Activated CD4-positive, alpha-beta T cell treated with anti-CD3 and anti-CD28 coated beads, Interleukin-2, amount 50 U/mL, for 48 hours (primary cell): ENCODE measurements around the gene SEH1L.
A peak's percentile ranks its signal among the peaks of the same experiment; 100 is the strongest.
"Not testable (repeated sequence)": the region's sequence is repeated elsewhere in the genome, so short reads cannot be mapped to it uniquely, and the experiment has no call there.

Source experiments
- DNase-seq, 2 experiments: peaks; one replicate each; pipeline ENCODE4 v3.0.0-alpha.2; 2020

SEH1L gene

DNA sequence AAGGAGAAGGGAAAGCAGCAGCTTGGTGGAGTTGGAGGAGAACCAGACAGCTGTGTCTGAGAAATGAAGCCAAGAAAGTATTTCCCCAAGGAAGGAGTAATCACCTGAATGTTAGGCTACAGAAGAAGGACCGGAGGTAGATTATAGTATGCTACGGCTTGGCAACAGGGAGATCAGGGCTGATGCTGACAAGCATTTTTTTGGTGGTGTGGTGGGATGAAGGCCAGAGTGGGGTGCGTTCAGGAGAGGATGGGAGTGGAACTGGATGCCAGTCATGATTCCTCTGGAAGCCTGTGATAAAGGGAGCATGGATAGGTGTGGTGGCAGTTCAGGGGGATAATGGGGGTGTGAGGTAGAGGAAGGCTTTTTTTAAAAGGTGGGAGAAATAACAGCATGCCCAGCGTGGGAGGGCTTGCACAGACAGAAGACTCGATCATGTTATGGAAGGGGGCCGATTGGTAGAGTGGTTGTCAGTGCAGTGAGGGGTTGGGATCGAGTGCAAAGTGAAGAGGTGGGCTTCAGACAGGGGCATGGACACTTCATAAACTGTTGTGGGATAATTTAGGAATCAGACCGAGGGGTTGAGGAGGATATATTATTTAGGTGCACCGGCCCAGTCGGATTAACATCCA lies 49.0 kb downstream of the SEH1L start:
- no peak for DNase-seq

DNA sequence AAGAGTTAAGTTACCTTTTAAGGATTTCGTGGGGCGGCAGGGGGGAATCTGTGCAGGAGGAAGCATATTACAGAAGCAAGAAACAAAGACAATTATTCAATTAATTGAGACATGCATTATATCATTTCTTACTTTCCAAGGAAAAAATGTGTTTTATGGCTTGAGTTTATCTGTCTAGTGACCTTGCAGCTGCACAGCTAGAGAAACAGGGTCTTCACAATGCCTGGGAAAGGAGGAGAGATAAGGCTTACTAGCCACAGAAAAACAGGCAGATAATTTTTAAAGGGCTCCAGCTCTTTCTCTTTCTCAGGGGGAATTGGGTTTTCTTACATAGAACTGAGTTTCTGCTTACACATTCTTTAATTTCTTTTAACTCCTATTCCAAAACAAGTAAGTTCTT lies 49.5 kb downstream of the SEH1L start:
- DNase-seq, result not testable (repeated sequence)

DNA sequence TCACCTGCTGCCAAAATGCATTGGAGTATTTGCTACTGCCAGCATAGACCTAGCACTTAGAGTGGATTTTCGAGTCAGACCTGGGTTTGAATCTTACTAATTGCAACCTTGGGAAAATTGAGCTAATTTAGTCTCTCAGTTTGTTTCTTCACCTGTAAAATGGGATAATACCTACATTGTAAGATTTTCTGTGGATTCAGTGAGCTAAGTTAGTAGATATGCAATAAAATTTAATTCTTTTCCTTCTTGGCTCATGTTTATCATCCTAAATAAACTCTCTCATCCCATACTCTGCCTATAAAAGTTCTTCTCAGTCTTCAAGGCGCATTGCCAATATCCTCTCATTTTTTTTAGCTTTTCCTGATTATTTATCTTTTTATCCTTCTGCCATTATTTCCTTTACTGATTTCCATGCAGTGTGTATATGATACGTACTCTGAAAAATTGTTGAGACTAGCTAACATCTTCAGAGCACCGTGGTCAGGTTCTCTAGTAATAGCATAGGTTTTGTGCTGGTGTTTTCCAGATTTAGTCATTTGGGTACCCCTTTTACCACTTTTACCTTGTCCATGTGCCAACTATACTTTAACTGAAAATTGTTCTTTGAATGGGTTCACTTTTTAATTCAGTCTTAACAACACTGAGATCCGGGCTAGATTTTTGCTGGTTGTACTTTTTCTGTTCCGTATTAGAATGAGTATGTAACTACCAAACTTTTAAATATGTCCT lies 50.7 kb downstream of the SEH1L start:
- DNase-seq, result no peak

DNA sequence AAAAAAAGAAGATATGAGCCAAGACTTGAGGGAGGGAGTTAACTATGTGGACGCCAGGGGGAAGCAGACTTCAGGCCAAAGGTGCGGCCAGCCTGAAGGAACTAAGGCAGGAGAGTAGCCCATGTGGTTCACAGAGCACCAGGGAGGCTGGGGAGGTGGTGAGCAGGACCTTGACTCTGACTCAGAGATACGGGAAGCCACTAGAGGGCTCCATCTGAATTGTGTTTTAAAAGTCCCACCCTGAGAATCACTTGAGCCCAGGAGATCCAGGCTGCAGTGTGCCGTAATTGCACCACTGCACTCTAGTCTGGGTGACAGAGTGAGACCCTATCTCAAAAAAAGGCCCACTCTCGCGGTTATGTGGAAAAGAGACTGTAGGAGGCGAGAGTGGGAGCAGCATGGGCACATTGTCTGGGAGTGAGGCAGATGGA lies 55.7 kb downstream of the SEH1L start:
- DNase-seq, result peak in 1 of 2 experiments; percentile 35

DNA sequence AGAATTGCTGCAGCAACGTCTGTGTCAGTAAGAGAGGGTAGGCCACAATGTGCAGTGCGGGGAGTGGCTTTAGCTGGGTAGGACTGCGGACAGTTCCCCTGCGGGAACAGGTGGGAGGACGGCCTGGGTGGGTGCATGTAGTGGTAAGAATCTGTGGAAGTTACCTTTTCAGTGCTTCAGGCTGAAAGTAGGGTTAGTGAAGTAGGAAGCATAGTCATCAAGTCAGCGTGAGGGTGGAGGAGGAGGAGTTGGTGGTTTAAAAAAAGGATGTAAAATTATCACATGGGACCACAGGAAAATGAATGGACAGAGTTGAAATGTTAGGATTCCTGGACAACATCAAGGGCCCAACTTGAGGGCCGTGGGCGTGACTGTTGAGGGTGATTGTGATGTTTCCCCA lies 56.6 kb downstream of the SEH1L start:
- DNase-seq, result no peak

DNA sequence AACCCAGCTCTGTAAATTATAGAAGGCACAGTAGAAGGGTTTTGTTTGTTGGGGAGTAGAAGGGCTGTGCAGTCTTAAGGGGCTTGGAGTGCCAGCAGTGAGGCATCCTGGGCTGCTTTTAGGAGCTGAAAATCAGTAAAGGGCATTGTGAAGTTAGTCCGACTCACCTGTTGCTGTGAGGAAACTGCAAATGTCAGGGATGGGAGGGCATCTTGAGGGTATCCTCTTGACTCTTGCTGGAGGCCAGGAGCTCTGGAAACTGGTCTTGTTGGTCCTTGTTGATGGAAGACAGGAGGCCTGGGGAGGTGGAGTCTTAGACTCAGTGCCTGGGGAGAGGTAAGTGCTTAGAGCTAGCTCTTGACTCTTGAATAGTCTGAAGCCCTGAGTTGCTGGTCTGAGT lies 57.5 kb downstream of the SEH1L start:
- DNase-seq, result no peak

DNA sequence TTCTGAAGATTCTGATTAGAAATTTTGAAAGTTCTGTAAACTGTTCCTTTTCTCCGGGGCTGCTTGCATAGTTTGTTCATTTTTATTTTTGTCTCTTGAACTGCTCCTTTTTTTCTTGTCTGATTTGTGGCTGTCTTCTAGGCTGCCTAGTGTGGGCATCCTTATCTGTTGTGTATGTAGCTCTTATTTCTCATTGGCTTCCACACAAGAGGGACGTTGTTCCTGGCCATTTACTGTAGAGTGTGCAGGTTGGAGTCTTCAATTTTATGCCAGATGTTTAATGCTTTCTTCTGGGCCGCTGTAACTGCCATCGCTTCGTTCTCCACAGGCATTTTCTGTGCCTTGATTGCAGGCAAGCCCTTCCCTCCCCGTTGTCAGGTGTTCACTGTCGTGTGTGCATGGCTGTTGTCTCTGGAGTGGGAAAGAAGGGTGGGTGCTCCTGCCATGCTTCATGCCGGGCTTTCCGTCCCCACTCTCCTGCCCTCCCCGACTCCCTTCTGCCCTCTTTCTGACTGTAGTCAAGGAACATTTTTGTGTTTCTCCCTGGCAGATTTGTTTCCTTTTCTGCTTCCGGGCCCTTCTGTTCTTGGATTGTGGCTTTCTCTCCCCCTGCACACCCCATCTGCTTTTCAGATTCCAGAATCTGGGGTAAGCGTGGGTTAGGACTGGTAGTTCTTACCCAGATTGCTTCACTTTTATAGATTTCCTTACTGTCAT lies 58.9 kb downstream of the SEH1L start:
- no peak for DNase-seq

DNA sequence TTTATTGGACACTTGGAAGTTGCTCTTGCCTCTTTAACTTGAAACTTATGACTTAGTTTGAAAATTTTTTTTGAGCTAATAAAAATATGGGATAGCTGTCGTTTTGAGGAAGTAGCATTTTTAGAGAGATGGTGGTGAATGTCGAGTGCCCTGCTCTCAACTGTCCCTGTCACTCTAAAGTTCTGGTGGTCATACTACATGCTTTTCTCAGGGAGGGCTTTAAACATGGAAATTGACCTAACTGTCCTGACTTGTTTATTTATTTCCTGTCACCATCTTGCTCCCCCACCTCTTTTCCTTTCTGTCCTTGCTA lies 59.4 kb downstream of the SEH1L start:
- DNase-seq, result no peak

DNA sequence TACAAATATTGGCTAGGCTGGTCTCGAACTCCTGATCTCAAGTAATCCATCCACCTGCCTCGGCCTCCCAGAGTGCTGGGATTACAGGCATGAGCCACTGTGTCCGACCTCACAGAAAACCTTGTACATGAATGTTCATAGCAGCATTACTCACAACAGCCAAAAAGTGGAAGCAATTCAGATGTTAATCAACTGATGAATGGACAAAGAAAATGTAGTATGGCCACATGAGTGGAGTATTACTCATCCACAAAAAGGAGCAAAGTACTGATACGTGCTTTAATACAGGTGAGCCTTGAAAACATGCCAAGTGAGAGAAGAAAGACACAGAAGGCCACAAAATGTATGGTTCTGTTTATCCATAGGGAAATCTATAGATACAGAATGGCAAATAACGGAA lies 63.9 kb downstream of the SEH1L start:
- no peak for DNase-seq

DNA sequence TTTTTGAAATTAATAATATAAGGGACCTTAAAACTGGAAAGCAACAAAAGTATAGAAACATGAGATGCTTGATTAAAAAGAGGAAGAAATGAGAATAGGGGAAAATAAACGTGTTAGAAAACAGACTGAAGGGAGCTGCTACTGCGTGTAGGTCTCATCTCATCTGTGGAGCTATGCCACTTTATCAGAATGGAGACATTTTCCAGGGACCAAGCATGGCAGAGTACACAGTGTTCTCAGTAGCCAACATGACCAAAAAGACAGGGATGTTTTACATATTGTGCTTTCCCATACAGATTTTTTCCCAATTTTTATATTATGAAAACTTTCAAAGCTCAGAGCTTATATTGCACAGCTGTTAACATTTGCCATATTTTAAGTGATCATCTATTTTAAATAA lies 66.4 kb downstream of the SEH1L start:
- DNase-seq, result no peak

DNA sequence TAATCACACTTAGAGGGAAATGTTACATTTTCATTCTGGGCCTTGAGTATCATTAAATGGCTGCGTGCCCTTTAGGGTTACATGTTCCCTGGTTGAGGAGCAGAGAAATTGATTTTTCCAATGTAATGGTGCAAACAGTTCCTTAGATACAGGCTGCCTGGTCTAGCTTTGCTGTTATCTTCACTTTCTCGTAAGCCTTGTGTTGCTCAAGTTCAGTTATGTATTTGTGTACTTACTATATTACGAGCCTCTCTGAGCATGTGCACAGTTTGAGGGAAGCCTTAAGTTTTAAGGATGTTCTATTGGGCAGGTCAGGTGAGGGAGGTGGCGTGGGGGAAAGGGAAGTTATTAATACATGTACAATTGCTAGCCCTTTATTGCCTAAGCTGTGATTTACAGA lies 67.0 kb downstream of the SEH1L start:
- DNase-seq, result no peak

DNA sequence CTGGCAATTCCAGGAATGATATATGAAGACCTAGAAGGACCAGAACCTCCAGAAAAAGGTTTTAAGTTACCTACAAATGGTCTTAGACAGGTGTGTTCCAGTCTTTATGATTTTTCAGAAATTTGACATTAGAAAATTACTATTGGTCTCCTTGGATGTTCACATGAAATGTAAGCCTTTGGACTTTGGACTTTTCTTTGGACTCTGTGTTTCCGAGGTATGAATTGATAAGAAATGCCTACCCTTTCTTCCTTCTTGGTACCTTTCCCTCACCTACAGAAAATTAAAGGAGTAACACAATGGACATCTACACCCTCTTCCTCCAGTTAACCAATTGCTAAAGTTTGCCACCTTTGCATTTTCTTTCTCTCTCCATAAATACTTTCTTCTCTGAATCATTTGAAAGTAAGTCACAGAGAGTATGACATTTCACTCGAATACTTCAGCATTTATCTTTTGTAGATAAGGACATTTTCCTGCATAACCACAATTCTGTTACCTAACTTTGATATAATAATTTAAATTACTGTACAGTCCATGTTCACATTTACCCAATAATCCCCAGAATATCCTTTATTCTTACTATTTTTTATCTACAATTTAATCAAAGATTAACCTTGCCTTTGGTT lies 69.5 kb downstream of the SEH1L start:
- no peak for DNase-seq

DNA sequence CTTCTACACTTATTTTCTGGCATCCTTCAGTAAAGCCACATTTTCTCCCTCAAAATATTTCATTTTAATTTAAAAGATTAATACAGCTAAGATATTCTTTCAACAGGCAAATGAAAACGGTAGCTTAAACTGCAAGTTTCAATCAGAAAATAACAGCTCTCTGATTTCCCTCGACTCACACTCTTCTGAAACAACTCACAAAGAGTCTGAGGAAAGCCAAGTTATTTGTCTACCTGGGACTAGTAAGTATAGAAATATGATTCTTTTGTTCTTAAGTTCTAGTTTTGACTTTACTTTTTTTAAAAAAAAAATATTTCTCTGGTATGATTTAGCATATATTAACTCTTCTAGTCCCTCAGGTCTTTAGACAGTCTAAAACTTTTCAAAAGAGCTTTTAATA lies 70.6 kb downstream of the SEH1L start:
- no peak for DNase-seq

DNA sequence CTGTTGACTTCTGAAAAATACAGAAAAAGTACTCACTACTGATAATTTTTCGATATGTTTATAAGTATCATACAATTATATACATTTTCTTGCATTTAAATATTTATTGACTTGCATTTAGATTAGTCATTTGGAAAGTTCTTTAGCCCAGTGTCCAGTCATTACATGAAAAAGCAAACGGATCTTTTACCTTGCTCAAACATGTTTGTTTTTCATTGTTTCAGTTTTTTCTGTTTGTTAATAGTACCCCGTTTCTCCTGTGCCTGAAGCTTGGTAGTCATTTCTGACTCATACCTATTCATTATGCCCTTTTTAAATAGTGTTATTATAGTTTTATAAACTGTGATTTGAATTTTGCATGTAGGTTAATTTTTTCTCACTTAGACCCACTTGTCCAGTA lies 71.5 kb downstream of the SEH1L start:
- no peak for DNase-seq

DNA sequence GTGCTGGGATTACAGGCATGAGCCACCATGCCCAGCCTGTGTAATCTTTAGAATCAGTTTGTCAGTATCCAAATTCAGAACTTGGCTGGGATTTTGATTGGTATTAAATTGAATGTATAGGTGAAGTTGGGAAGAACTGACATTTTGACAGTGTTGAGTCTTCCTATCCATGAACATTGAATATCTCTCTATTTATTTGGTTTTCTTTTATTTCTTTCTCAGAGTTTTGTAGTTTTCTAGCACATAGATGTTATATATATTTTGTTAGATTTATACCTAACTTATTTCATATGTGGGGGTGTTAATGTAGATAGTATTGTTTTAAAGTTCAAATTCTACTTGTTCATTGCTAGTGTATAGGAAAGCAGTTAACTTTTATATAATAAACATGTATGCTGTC lies 74.8 kb downstream of the SEH1L start:
- no peak for DNase-seq

DNA sequence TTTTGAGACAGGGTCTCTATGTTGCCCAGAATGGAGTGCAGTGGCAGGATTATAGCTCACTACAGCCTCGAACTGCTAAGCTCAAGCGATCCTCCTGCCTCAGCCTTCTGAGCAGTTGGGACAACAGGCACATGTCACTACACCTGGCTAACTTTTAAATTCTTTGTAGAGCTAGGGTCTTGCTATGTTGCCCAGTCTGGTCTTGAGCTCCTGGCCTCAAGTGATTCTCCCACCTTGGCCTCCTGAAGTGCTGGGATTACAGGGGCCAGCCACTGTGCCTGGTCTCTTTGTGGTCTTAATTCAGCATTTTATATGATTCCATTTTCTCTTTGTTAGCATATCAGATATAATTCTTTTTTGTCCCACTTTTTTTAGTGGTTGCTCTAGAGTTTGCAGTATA lies 77.4 kb downstream of the SEH1L start:
- DNase-seq, result no peak

DNA sequence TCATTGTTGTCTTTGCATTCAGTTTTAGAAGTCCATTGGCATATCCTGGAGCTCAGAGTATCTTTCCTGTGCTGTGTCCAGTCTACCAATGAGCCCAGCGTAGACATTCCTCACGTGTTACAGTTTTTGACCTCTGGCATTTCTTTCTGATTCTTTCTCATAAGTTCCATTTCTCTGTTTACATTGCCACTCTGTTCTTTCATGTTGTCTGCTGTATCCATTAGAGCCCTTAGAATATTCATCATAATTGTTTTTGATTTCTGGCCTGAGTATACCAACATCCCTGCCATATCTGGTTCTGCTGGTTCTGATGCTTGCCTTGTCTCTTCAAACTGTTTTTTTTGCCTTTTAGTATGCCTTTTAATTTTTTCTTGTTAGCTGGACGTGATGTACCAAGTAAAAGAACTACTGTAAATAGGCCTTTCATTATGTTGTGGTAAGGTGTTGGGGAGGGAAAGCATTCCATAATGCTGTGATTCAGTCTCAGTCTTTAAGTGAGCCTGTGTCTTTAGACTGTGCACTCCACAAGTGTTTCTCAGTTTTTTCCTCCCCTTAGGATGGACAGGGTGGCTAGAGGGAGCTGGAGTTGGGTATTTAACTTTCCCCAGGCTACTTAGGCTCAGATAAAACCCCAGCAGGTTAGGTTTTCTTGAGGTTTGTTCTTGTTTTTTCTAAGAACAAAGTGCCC lies 78.9 kb downstream of the SEH1L start:
- no peak for DNase-seq

DNA sequence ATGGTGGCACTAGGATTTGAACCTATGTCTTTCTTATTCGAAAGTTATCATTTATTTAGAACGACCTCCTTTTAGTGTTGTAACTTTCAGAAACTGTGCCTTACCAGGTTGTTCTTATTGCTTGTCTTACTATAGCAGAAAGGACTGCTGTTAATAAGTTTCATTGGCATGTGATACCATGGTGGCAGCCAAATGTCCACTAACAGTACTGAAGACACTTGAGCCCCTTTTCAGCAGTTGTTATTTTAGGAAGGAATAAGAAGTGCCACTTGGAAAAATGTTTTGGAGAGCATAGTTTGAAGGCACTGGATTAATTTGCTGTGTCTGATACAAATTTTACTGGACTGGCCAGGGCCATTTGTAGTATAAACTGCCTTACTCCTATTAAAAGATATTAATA lies 81.1 kb downstream of the SEH1L start:
- no peak for DNase-seq

DNA sequence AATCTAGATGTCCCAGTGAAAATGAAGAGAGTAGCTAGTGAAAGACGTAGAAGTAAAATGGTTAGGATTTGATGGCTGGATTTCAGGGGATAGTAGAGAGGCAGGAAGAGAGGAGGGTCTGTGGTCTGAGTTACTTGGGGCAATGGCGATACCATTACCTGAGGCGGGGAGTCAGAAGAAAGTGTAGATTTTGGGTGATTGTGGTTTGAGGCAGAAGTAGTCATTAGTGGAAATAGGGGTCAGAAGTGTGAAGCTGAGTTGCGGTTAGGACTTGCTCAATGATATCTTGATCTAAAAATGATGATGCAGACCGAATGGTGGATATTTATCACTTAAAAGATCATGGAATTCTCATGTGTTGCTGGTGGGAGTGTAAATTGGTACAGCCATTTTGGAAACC lies 84.4 kb downstream of the SEH1L start:
- DNase-seq, result no peak

DNA sequence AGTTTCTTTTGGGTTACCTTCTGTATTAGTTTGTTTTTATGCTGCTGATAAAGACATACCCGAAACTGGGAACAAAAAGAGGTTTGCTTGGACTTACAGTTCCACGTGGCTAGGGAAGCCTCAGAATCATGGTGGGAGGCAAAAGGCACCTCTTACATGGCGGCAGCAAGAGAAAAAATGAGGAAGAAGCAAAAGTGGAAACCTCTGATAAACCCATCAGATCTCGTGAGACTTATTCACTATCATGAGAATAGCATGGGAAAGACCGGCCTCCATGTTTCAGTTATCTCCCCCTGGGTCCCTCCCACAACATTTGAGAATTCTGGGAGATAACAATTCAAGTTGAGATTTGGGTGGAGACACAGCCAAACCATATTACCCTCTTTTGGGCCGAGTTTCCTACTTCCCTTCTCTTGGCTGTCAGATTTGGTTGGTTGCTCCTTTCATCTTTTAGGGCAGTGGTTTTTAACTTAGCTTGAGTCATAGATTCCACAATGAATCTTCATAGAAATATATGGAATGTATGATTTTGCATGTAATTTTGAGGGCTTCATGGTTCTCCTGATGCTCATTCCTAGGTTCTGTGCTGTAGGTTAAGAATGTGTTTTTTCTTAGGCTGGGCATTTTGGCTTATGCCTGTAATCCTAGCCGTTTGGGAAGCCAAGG lies 87.6 kb downstream of the SEH1L start:
- DNase-seq, result no peak

DNA sequence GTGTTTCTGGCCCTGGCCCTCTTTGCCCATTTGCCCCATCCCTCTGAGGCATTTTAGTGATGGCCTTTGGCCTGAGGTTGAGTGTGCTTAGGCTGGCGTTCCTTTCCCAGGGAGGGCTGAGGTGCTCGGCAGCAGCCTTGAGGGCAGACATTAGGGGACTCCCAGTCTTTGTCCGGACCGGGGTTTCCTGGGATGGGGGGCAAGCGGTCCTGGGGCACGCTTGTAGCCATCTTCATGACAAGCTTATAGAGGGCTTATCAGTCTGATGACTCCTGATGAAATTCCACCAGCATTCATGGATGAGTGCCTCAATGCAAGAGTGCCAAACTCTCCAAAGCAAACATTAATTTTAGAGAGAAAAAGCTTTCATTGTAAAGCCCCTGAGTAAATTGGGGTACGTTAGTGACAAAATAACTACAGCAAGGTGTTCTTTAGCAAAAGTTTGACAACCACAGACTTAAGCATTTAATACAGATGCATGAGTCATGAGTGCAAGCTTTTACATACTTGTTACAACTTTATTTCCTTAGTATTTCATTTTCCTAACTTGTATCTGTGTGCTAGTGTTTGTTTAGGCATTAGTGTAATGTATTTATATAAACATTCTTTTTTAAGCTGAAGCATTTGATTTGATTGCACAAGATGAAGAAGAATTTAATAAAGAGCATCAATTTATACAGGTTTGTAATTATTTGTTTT lies 89.0 kb downstream of the SEH1L start:
- no peak for DNase-seq
